ENCODE measurements around the gene PTPRZ1. TPM values are rescaled to one million over a fixed set of nuclear protein-coding genes. Genes with fewer than 3 reads are reported as not detected.

The PTPRZ1 gene
- total and polyA plus RNA-seq, 4 donors = 1.1 to 11.6 (median 2.9) TPM

GRCh38 chr7:121837462-121837861 is 35.5 kb upstream of the PTPRZ1 start:
- H3K36me3 ChIP-seq (ENCODE audit: control insufficient read depth in 4 of 4, insufficient read depth in 4 of 4, low read length in 4 of 4) = no peaks in the 10 kb centered on the region
- ATAC-seq (ENCODE audit: insufficient read depth, low FRiP score) (no peak), DNase-seq (no peak)
- TF ChIP-seq CTCF (IDR thresholded peaks at IDR 0.05; ENCODE audit: control extremely low read depth, extremely low read depth) = no peak
- no peak overlapping the region for H3K27ac ChIP-seq (ENCODE audit: low read depth in 1 of 2, low read length in 1 of 2)
- H3K9me3 ChIP-seq (ENCODE audit: control insufficient read depth in 4 of 4, insufficient read depth in 3 of 4, low read length in 3 of 4) = no peaks in the 10 kb centered on the region
- 29 to 37% methylated on average over 1 of the region's 1 CpG for WGBS, 2 donors
- H3K4me1 ChIP-seq (ENCODE audit: control insufficient read depth in 5 of 5, insufficient read depth in 5 of 5, low read length in 5 of 5) = peaks cover 0 to under 1% (median 0%) of the 10 kb centered on the region in 5 donors
- H3K4me3 ChIP-seq = no peak overlapping the region
- H3K27me3 ChIP-seq (ENCODE audit: control insufficient read depth in 3 of 3, insufficient read depth in 3 of 3, low read length in 2 of 3) = no peaks in the 10 kb centered on the region
- no peak overlapping the region for H3K9ac ChIP-seq (ENCODE audit: insufficient read depth in 1 of 2, low read length in 2 of 2)

- ATAC-seq (ENCODE audit: insufficient read depth, low FRiP score) (no peak), DNase-seq (no peak)
- H3K36me3 ChIP-seq (ENCODE audit: control insufficient read depth in 4 of 4, insufficient read depth in 4 of 4, low read length in 4 of 4) = no peaks in the 10 kb centered on the region
- H3K27ac ChIP-seq (ENCODE audit: low read depth in 1 of 2, low read length in 1 of 2) = no peak overlapping the region
- H3K27me3 ChIP-seq (ENCODE audit: control insufficient read depth in 3 of 3, insufficient read depth in 3 of 3, low read length in 2 of 3) = no peaks in the 10 kb centered on the region
- TF ChIP-seq CTCF (IDR thresholded peaks at IDR 0.05; ENCODE audit: control extremely low read depth, extremely low read depth) = no peak
- no peaks in the 10 kb centered on the region for H3K9me3 ChIP-seq (ENCODE audit: control insufficient read depth in 4 of 4, insufficient read depth in 3 of 4, low read length in 3 of 4)
- H3K4me3 ChIP-seq = no peak overlapping the region
- WGBS, 2 donors = 80 to 83% methylated on average over 4 of the region's 4 CpGs
- H3K9ac ChIP-seq (ENCODE audit: insufficient read depth in 1 of 2, low read length in 2 of 2) = no peak overlapping the region
- H3K4me1 ChIP-seq (ENCODE audit: control insufficient read depth in 5 of 5, insufficient read depth in 5 of 5, low read length in 5 of 5) = no peaks in the 10 kb centered on the region
Measured at GRCh38 chr7:121847041-121847440, 25.9 kb upstream of the PTPRZ1 start.

GRCh38 chr7:121853307-121853706 is 19.7 kb upstream of the PTPRZ1 start:
- no peaks in the 10 kb centered on the region for H3K9me3 ChIP-seq (ENCODE audit: control insufficient read depth in 4 of 4, insufficient read depth in 3 of 4, low read length in 3 of 4)
- no peak overlapping the region for H3K9ac ChIP-seq (ENCODE audit: insufficient read depth in 1 of 2, low read length in 2 of 2)
- WGBS, 2 donors = 71 to 78% methylated on average over 2 of the region's 2 CpGs
- no peak for DNase-seq
- H3K27me3 ChIP-seq (ENCODE audit: control insufficient read depth in 3 of 3, insufficient read depth in 3 of 3, low read length in 2 of 3) = no peaks in the 10 kb centered on the region
- H3K4me1 ChIP-seq (ENCODE audit: control insufficient read depth in 5 of 5, insufficient read depth in 5 of 5, low read length in 5 of 5) = no peaks in the 10 kb centered on the region
- TF ChIP-seq CTCF (IDR thresholded peaks at IDR 0.05; ENCODE audit: control extremely low read depth, extremely low read depth) = no peak
- H3K27ac ChIP-seq (ENCODE audit: low read depth in 1 of 2, low read length in 1 of 2) = no peak overlapping the region
- no peak overlapping the region for H3K4me3 ChIP-seq
- no peak for ATAC-seq (ENCODE audit: insufficient read depth, low FRiP score)
- no peaks in the 10 kb centered on the region for H3K36me3 ChIP-seq (ENCODE audit: control insufficient read depth in 4 of 4, insufficient read depth in 4 of 4, low read length in 4 of 4)

- Histone ChIP-seq H3K9ac (ENCODE audit: insufficient read depth in 1 of 2, low read length in 2 of 2) (no peak overlapping the region), H3K27ac (ENCODE audit: low read depth in 1 of 2, low read length in 1 of 2) (no peak overlapping the region), H3K27me3 (ENCODE audit: control insufficient read depth in 3 of 3, insufficient read depth in 3 of 3, low read length in 2 of 3) (no peaks in the 10 kb centered on the region), H3K4me3 (no peak overlapping the region), H3K4me1 (ENCODE audit: control insufficient read depth in 5 of 5, insufficient read depth in 5 of 5, low read length in 5 of 5) (peaks cover 0 to 9% (median 0%) of the 10 kb centered on the region in 5 donors), H3K9me3 (ENCODE audit: control insufficient read depth in 4 of 4, insufficient read depth in 3 of 4, low read length in 3 of 4) (no peaks in the 10 kb centered on the region), H3K36me3 (ENCODE audit: control insufficient read depth in 4 of 4, insufficient read depth in 4 of 4, low read length in 4 of 4) (no peaks in the 10 kb centered on the region)
- ATAC-seq (ENCODE audit: insufficient read depth, low FRiP score) (no peak), DNase-seq (no peak)
- no peak for TF ChIP-seq CTCF (IDR thresholded peaks at IDR 0.05; ENCODE audit: control extremely low read depth, extremely low read depth)
Measured at GRCh38 chr7:121860953-121861352, 12.0 kb upstream of the PTPRZ1 start.

Data from lung (tissue), 12 donors.